GM13977 (cell line): ENCODE data around the gene KPNA3.

ENCODE experiments used
- DNase-seq: peaks from one replicate; pipeline ENCODE4 v3.0.0; 2012; ENCODE audit warnings: low spot score
- CTCF ChIP-seq: IDR thresholded peaks from 2 replicates; pipeline ENCODE4 v1.5.1; 2012; ENCODE audit warnings: mild to moderate bottlenecking, control low read depth; ENCODE audit not compliant: insufficient read depth; ENCODE audit errors: extremely low read depth, missing control alignments
- in situ Hi-C: fragments of 300-500 bp; cut with MboI; formaldehyde crosslinking; loops from one replicate; pipeline ENCODE4 v1.12.0; 2022; ENCODE audit warnings: low sequenced_read_pairs, low pct_unique_long_range_greater_than_20kb, mixed read lengths, inconsistent platforms; ENCODE audit not compliant: unreplicated experiment

Gene KPNA3

GRCh38 chr13:49833402-49833801 is 40.9 kb upstream of the KPNA3 start:
- in situ Hi-C loops: loop anchor here (25.0 kb wide), 1 partner anchor 521 kb away; no protein-coding TSS in a partner anchor

GRCh38 chr13:49831455-49831854 is 39.0 kb upstream of the KPNA3 start:
- in situ Hi-C loops: loop anchor here (25.0 kb wide), 1 partner anchor 519 kb away; no protein-coding TSS in a partner anchor
- DNase-seq: no peak

More at GRCh38 chr13:49833402-49833801, 40.9 kb upstream of the KPNA3 start:
- no peak for DNase-seq
- no peak for TF ChIP-seq CTCF

GRCh38 chr13:49830721-49831120 is 38.2 kb upstream of the KPNA3 start:
- DNase-seq: no peak
- in situ Hi-C loops: loop anchor here (25.0 kb wide), 1 partner anchor 518 kb away; no protein-coding TSS in a partner anchor
- TF ChIP-seq CTCF: no peak

More at GRCh38 chr13:49831455-49831854, 39.0 kb upstream of the KPNA3 start:
- no peak for TF ChIP-seq CTCF

GRCh38 chr13:49829715-49830114 is 37.2 kb upstream of the KPNA3 start:
- DNase-seq: no peak
- in situ Hi-C loops: loop anchor here (25.0 kb wide), 1 partner anchor 517 kb away; no protein-coding TSS in a partner anchor
- TF ChIP-seq CTCF: no peak

- in situ Hi-C loops: loop anchor here (25.0 kb wide), 1 partner anchor 516 kb away; no protein-coding TSS in a partner anchor
- DNase-seq: no peak
These were observed 36.0 kb upstream of the KPNA3 start for GRCh38 chr13:49828453-49828852.

DNA sequence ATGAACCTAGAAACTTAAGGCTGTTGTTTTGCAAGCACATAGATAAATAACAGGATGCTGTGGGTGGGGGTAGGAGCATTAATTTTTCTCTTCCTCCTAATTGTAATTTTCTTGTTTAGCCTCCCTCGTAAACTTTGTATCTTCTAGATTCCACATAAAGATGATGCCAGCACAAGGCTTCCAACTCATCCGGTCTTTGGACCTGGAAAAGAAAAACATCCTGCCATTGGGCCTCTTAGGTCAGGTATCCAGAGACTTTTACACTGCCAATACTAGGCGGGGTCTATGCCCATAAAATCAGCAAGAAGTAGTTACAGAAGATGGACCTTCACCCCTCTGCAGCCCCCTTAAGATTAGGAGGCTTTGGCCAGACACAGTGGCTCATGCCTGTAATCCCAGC is 35.4 kb upstream of the KPNA3 start:
- DNase-seq: no peak
- in situ Hi-C loops: loop anchor here (25.0 kb wide), 1 partner anchor 516 kb away; no protein-coding TSS in a partner anchor
- no peak for TF ChIP-seq CTCF

More at GRCh38 chr13:49828453-49828852, 36.0 kb upstream of the KPNA3 start:
- TF ChIP-seq CTCF: no peak
